GM19455 (cell line): ENCODE measurements around the gene DNASE1L1.
A peak's percentile ranks its signal among the peaks of the same experiment; 100 is the strongest.

Experiments used
- ATAC-seq: cut with Tn5 transposase; IDR thresholded peaks from one replicate; pipeline ENCODE4 v1.9.1; 2021; ENCODE audit not compliant: unreplicated experiment

DNASE1L1 gene

GRCh38 chrX:154409222-154409871 lies at the start of gene DNASE1L1:
Gene DNASE1L1 (minus strand): TSS chrX:154409254. CDS start chrX:154405568, 3,686 bp downstream.
- ATAC-seq = peak; percentile 44

- ATAC-seq = peak; percentile 50
Measured at GRCh38 chrX:154458116-154458953, 49.3 kb upstream of the DNASE1L1 start, which contains the start of gene PLXNA3. Gene PLXNA3 (plus strand): TSS chrX:154458281. CDS start chrX:154460184, 1,903 bp downstream.

GRCh38 chrX:154457491-154458115 lies 48.5 kb upstream of the DNASE1L1 start:
- peak; percentile 33 for ATAC-seq

GRCh38 chrX:154452823-154453222 lies 43.8 kb upstream of the DNASE1L1 start:
- no peak for ATAC-seq

- no peak for ATAC-seq
Measured at GRCh38 chrX:154450312-154450711, 41.3 kb upstream of the DNASE1L1 start.

- no peak for ATAC-seq
Measured at GRCh38 chrX:154449618-154450017, 40.6 kb upstream of the DNASE1L1 start.

- ATAC-seq = no peak
Measured at GRCh38 chrX:154448484-154448883, 39.4 kb upstream of the DNASE1L1 start.

- ATAC-seq = no peak
Measured at GRCh38 chrX:154446430-154446829, 37.4 kb upstream of the DNASE1L1 start.

GRCh38 chrX:154445776-154446175 lies 36.7 kb upstream of the DNASE1L1 start:
- ATAC-seq = no peak

- no peak for ATAC-seq
Measured at GRCh38 chrX:154444755-154445246, 35.7 kb upstream of the DNASE1L1 start.

GRCh38 chrX:154443992-154444754 lies 35.1 kb upstream of the DNASE1L1 start, which contains the start of gene FAM50A:
Gene FAM50A (plus strand): TSS chrX:154444141. CDS start chrX:154444236, 95 bp downstream.
- peak; percentile 76 for ATAC-seq

- no peak for ATAC-seq
Measured at GRCh38 chrX:154443479-154443910, 34.4 kb upstream of the DNASE1L1 start.

GRCh38 chrX:154441984-154442707 lies 33.1 kb upstream of the DNASE1L1 start:
- ATAC-seq = no peak

GRCh38 chrX:154441564-154441963 lies 32.5 kb upstream of the DNASE1L1 start:
- ATAC-seq = no peak

- ATAC-seq = no peak
Measured at GRCh38 chrX:154440623-154441357, 31.7 kb upstream of the DNASE1L1 start.

- no peak for ATAC-seq
Measured at GRCh38 chrX:154439841-154440240, 30.8 kb upstream of the DNASE1L1 start.

- no peak for ATAC-seq
Measured at GRCh38 chrX:154437971-154438893, 29.2 kb upstream of the DNASE1L1 start.
